GM18519 (cell line): ENCODE measurements around the gene ST7.
A peak's percentile ranks its signal among the peaks of the same experiment; 100 is the strongest.

Experiments used
- ATAC-seq: cut with Tn5 transposase; IDR thresholded peaks from one replicate; pipeline ENCODE4 v1.9.1; 2021; ENCODE audit warnings: mild to moderate bottlenecking, moderate library complexity; ENCODE audit not compliant: unreplicated experiment, low FRiP score

Gene ST7

GRCh38 chr7:117087639-117088396, 134.5 kb downstream of the ST7 start:
- ATAC-seq: no peak

DNA sequence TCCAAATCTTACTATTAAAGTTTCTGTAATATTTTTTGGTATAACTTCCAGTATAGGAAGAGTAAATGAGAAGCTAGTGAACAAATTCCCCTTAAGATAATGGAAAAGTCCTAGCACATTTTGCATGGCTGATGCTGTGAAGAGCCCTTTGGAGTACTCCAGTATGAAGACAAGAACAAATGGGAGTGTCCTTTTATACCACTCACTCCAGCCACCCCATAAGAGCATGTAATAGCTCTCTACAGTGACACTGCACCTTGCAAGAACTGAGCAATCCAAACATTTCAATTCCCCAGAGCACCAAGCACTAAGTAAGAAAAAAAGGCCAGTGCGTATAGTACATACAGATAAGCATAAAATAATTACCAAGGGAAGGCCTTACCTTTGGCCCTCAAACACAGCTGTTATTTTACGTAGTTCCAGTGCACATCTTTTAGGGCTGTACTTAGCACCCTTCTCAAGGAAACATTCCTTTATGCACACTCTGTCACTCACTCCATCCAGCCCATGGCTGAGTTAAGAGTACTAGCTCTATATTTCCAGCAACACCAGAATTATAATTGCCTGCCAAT, 135.4 kb downstream of the ST7 start:
- no peak for ATAC-seq

DNA sequence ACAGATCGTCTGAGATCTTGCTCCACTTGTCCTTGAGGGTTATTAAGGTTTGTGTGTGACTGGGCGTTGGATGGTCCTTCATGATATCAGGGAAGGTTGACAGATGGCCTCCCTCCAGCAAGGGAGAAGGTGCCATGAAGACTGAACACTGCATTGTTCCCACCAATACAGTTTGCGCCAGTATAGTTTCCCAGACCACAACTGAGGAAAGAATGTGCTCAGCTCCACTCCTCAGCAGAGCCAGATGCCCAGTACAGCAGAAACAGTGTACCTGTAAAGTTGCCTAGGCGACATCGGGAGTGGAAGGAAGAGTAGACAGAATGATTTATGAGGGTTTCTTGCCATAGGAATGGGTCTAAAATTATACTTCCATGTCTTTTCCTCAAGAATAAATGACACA, 137.5 kb downstream of the ST7 start:
- ATAC-seq: no peak

GRCh38 chr7:117091721-117092120, 138.4 kb downstream of the ST7 start:
- ATAC-seq: no peak

- ATAC-seq: no peak
These were observed 139.5 kb downstream of the ST7 start for GRCh38 chr7:117092785-117093184.

GRCh38 chr7:117094457-117094856, 141.2 kb downstream of the ST7 start:
- no peak for ATAC-seq

DNA sequence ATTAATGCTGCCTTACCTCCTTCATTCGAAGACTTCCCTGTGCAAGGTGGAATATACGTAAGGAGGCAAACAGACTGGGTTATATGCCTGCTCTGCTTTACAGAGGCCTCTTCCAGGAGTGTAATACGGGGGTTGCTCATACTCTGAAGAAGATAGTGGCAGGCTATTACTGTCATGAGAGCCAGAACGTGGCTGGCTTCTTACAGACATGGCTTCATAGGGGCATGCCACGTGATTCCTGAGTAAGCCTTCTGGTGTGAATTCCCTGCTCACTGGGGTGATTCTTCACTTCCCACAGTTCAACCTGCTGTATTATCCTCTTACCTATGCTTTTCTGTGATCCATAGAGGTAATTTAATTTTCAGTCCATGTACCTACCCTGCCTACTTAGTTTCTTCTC, 141.8 kb downstream of the ST7 start:
- no peak for ATAC-seq

- ATAC-seq: no peak
These were observed 143.0 kb downstream of the ST7 start for GRCh38 chr7:117096330-117096729.

GRCh38 chr7:117096942-117097341, 143.6 kb downstream of the ST7 start:
- ATAC-seq: no peak

DNA sequence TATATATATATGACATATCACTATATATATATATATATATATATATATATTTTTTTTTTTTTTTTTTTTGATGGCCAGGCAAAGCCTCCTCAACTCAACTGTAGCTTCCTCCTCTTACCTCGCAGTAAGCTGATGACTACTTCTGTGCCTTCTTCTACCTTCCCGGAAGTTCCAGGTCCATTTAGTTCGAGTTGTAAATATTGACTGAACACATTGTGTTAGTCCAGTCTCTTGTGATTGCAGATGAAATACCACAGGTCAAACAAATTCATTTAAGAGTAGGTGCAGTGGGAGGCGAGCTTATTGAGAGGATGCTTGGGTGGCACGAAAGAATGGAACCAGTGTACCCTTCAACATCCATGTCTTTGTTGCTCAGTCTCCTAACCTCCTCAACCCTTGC, 144.6 kb downstream of the ST7 start:
- no peak for ATAC-seq

GRCh38 chr7:117098457-117098856, 145.2 kb downstream of the ST7 start:
- no peak for ATAC-seq

GRCh38 chr7:117101026-117101425, 147.7 kb downstream of the ST7 start:
- no peak for ATAC-seq

DNA sequence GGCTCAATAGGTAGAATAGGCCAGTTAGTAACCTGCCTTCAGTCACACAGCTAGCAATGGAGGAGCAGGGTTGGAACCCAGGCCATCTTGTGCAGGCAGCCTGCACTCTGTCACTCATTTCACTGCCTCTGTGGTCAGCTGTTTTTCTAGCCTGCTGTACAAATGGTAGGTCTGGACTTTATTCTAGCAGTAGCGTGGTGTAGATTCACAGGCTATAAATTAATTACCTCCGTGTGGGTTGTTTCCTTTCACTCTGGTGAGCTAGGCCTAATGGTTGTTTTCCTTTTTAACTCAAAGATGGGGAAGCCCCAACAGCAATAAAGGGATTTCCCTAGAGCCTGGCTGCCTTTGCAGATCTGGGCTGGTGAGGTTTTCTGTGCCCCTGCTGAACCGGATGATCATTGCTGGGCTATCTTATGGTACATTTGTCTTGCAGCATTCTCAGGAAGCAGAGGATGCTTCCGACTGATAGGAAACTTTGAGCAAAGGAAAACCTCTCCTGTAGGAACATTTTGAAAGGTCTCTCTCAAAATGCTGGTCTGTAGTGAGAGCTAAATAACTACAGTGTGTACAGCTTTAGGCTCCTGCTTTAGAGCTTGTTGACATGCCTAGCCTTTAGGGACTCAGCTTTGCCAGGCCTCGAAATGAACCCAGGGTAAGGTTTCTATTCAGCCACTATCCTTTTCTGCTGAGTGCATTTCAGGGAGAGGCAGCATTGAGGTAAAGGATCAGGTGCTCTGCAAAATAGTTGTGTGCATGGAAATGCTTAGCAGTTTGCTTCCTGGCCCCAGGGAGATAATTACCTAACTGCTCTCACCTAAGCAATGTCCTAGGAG, 157.4 kb downstream of the ST7 start:
- ATAC-seq: peak; percentile 90

GRCh38 chr7:117111535-117111934, 158.2 kb downstream of the ST7 start:
- no peak for ATAC-seq

- ATAC-seq: no peak
These were observed 159.3 kb downstream of the ST7 start for GRCh38 chr7:117112640-117113039.

DNA sequence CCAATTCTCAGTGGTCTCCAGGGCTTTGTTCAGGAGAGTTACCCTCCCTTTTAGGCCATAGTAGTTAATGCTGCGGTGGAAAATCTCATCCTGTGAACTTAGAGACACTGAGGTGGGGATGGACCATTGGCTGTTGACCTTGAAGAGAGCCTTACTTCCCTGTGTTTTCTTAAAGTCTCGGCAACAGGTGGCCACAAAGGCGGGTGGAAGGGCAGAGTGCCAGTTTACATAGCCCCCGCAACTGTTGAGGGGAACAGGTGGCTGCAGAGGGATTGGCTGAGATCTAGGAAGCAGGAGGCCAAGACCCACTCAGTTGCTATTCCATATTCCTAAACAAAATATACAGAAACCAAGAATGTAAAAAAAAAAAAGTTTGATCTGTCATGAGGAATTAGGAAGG, 160.6 kb downstream of the ST7 start:
- no peak for ATAC-seq

- ATAC-seq: no peak
These were observed 161.0 kb downstream of the ST7 start for GRCh38 chr7:117114272-117114671.

GRCh38 chr7:117116211-117116610, 162.9 kb downstream of the ST7 start:
- ATAC-seq: no peak

- no peak for ATAC-seq
These were observed 163.9 kb downstream of the ST7 start for GRCh38 chr7:117117172-117117571.

- no peak for ATAC-seq
These were observed 165.4 kb downstream of the ST7 start for GRCh38 chr7:117118579-117119180.
